ENCODE measurements around the gene SLC27A3.

DNA sequence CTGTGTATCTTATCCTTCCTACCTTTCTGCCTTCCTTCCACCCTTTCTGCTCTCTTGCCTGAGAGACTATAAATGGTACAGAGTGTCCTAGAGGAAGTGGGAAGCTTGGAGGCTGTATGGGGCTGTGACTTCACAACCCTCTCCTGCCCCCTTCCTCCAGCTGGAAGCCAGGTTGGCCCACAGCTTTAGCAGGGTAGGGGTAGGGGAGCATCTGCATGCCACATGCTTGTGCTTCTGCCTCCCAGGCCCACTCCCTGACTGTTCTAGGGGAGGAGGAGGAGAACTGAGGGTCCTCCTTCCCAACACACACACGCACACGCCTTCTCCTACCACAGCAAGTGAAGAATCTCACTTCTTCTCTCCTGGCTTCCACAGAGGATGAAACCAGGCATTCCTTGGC lies 3.9 kb upstream of the SLC27A3 start:
- TF ChIP-seq, protein P1, sequence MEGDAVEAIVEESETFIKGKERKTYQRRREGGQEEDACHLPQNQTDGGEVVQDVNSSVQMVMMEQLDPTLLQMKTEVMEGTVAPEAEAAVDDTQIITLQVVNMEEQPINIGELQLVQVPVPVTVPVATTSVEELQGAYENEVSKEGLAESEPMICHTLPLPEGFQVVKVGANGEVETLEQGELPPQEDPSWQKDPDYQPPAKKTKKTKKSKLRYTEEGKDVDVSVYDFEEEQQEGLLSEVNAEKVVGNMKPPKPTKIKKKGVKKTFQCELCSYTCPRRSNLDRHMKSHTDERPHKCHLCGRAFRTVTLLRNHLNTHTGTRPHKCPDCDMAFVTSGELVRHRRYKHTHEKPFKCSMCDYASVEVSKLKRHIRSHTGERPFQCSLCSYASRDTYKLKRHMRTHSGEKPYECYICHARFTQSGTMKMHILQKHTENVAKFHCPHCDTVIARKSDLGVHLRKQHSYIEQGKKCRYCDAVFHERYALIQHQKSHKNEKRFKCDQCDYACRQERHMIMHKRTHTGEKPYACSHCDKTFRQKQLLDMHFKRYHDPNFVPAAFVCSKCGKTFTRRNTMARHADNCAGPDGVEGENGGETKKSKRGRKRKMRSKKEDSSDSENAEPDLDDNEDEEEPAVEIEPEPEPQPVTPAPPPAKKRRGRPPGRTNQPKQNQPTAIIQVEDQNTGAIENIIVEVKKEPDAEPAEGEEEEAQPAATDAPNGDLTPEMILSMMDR (IDR thresholded peaks at IDR 0.05; ENCODE audit: extremely low read depth in 1 of 2, insufficient read depth in 1 of 2, low read depth in 1 of 2, low read length in 2 of 2) = no peak
- TF ChIP-seq POLR2A (IDR thresholded peaks at IDR 0.05; ENCODE audit: low read depth, low read length) (no peak), POLR2AphosphoS5 (IDR thresholded peaks at IDR 0.05; ENCODE audit: insufficient read depth, low read depth, low read length) (no peak)
